Right hindlimb (tissue), 1 donor: Measurements from ENCODE around the gene METTL21C.

Experiments
- DNase-seq: peaks from one replicate; pipeline ENCODE4 v3.0.0-alpha.2; 2018

METTL21C gene

DNA sequence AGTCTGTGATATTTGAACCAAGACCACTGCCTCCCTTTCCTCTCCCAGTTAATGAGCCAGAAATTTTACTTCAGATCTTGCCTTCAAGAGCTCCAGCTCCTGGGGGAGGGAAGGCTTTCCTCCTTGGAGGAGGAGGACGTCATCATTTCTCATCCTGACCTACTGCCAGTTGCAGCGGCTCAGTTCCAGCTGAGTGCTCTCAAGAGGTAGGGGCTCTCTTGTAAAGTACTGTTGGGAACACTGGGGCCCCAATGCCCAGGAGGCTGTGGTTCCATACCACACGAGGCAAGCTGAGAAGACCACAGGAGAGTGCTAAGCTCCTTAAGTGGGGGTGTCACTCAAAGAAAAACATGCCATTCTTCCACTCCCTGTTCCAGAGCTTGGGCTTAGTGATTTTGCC, 36.2 kb downstream of the METTL21C start:
- no peak for DNase-seq

DNA sequence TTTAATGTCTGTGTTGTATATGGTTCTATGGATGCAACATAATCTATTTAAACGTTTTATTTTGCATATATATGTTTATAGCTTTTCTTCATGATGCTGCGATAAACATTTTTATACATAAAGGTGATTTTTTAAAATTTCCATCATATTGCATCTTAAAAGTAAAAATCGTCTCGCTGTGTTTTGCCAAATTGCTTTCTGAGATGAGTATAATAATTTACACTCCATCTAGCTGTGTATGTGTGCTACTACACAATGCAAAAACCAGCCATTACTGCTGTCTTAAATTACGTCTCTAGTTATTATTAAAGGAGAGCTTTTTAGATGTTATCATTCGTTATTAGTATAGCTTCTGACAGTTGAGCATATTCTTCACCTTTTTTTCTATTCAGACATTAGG, 37.2 kb downstream of the METTL21C start:
- DNase-seq: no peak

DNA sequence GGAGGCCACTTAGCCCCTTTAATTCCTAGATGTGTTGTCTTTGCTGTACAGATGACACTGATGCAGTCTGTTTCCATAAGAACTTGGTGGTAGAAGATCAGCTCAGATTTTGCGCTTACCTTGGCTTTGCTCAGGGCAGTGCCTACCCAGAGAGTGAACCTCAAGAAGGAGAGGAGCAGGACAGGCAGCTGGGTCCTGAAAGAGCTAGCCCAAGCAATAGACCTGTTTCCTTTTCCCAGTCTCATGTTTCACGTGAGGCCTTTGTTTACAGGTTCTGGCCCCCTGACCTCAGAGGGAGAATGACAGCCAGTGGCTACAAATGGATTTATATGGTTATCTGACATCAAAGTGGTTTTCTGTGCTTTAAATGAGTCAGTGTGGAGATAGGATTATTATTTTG, 40.1 kb downstream of the METTL21C start:
- no peak for DNase-seq

DNA sequence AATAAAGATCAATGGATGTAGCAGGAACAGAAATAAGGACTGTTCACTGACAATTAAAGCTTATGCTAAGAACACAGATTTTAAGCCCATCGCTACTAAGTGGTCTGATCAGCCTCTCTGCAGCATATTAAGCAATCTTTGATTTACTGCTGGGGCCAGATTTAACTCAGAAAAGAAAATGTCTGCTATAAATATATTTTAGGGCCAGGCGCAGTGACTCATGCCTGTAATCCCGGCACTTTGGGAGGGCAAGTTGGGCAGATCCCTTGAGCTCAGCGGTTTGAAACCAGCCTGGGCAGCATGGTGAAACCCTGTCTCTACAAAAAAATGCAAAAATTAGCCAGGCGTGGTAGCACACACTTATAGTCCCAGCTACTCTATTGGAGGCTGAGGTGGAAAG, 43.0 kb downstream of the METTL21C start:
- no peak for DNase-seq

DNA sequence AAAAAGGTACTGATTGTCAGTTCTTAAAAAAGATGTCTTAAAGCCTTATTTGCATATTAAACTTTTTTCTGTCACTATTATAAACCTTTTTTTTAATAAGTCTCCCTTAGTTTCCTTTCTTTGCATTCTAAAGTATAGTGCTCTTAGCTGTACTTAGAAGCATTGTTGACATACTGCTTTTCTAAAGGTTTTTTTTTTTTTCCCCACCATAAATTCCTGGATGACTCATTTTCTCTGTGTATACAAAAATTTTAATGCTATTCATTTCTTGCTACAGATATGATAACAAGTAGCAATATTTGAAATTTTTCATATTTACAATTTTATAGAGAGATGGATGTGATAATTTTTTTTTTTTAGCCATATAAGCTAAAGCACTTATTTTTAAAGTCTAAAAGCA, 43.5 kb downstream of the METTL21C start:
- no peak for DNase-seq

DNA sequence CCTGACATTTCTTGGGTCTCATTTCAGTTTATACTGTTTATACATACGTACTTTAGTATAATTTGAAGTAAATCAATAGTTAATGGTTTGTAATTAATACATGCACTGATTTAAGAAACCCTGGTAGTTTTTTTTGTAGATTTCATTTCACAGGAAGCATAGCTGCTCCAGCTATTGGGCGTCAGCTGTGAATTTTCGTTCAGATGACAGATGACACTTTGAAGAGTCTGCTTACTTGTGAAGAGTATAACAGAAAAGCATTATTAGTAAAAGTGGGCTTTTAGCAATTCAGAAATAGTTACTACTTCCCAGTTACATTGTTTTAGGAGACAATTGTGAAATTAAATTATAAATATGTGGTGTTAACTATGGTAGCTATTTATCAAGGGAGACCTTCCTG, 44.4 kb downstream of the METTL21C start:
- no peak for DNase-seq

DNA sequence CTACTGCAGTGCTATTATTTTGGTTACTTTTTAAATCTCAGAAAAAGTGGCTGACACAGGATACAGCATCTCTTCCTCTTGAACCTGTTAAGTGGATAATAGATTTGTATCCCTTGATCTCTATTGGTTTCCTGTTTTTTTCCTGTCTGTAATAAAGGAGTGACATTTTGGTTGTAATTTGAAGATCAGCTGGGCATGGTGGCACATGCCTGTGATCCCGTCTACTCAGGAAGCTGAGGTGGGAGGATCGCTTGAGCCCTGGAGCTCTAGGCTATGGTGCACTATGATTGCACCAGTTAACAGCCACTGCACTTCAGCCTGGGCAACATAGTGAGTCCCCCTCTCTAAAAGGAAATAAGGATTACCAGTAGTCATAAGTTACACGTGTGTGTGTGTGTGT, 46.8 kb downstream of the METTL21C start:
- no peak for DNase-seq

DNA sequence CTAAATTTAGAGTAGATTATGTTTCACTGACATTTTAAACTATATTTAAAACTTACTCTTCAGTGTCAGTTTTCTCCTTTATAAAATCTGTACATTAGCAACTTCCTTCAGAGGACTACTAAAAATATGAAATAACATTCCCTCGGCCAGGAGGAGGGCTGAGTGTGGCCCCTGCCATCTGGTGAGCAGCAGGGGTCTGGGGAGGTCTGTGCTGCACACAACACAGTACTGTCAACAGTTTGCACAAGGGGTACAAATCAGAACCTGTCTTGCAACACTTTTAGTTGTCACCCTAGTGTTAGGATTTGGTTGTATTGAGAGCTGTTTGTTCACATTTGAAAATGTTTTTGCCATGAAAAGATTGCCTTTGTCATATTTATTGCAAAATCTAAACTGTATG, 49.1 kb downstream of the METTL21C start:
- DNase-seq: no peak

DNA sequence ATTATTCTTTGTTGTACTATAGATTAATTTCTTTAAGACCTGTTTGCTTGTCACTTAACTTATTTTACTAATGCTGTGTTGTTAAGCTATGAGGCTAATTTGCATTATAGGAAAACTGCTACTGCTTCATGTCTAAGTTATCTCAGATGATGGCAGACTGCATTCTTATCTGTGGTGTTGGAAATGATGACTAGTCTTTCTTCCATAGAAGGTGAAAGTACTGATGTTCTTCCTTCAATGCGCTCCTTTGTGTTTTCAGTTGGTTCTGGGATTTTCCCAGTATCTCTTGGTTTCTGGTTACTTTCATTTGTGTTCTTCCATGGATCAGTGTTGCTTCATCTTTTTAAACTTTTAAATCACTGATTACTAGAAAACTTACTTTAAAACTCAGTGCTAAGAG, 51.2 kb downstream of the METTL21C start:
- no peak for DNase-seq

DNA sequence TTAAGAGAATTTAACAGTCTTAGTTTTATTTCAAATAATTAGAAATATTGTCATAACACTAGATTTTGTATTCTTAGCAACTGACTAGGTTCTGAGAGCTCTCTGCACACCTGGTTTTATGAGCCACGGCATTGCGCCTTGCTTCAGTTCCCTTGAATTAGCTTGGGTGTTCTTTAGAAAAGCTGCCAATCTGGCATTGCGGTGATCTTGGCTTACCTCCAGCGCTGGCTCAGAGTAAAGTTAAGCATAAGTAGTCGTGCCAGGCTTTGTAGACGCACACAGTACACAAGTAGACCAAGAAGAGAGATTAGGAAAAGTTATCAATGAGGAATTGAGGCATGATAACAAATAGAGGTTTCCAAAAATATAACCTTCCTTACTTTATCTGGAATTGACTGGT, 52.4 kb downstream of the METTL21C start:
- no peak for DNase-seq

DNA sequence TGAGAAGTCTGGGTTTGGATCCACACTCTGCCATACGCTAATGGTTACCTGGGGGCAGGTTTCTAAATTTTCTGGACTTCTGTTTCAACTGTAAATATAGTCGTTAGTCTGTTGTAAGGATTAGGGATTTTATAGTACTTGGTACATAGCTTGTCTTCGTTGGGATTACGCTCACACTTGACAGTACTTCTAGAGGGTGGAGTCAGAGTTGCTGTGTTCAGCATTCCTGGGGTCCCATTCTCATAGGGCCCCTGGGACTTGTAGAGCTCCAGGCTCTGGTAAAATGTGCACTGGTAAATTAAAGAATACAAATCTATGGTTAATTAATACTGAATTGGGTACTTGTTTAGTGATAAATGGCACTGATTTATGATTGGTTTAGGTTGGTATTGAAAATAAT, 52.8 kb downstream of the METTL21C start:
- no peak for DNase-seq

DNA sequence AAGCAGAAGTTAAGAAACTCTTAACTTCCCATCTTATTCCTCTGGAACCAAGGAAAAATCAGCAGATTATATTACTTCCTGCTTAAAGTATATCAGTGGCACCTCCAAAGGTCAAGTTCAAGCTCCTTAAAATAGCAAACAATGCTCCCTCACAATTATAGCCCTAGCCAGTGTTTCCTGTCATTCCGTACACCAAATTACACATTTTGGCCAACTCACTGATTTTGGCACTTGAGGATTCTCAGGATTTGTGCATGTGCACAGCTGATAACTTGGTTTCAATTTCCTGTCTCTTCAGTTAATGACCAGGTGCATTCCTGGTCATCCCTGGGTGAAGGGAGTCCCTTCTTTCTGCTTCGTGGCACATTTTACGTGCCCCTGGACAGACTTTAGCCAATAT, 56.1 kb downstream of the METTL21C start:
- DNase-seq: no peak
